GM18867 (cell line): ENCODE measurements around the gene IQGAP3.

Source experiments
- ATAC-seq: cut with Tn5 transposase; IDR thresholded peaks from one replicate; pipeline ENCODE4 v1.9.1; 2021; ENCODE audit warnings: mild to moderate bottlenecking, moderate library complexity; ENCODE audit not compliant: unreplicated experiment

IQGAP3 gene

GRCh38 chr1:156484480-156485058, 87.8 kb downstream of the IQGAP3 start:
- no peak for ATAC-seq

- ATAC-seq: no peak
Measured at GRCh38 chr1:156483397-156483796, 89.0 kb downstream of the IQGAP3 start.

- ATAC-seq: no peak
Measured at GRCh38 chr1:156482276-156482675, 90.1 kb downstream of the IQGAP3 start.

GRCh38 chr1:156481527-156481926, 90.8 kb downstream of the IQGAP3 start:
- no peak for ATAC-seq

DNA sequence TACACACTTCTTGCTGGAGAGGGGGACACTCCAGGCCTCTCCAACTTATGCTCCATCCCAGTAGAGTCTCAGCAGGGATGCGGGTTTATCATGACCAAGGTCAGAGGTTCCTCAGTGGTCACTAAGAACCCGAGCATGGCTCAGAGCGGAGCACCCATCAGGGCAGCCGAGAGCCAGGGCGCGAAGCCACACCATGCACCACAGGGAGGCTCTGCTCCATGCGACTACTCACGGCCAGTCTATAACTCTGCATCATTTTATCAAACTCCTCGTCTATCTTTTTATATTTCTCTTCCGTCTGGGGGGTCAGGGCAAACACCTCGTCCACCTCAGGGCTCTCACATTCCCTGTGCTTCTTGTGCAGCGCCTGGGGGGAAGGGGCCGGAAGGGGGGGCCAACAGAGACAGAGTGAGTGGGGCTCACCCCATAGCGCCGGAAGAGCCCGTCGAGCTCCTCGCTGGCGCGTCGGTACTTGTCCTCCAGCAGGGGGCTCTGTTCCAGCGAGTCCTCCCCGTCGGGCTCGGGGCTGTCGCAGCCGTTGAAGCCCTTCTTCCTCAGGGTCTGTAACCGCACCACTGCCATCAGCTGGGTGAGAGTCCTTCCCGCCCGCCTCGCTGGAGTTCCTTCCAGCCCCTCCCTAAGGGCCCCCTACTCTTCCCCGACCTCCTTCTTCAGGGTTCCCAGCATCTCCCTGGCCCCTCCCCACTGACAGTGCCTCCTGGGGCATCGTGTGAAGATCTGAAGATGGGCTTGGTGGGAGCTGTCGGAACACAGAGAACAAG, 91.8 kb downstream of the IQGAP3 start:
- no peak for ATAC-seq

- ATAC-seq: no peak
Measured at GRCh38 chr1:156480016-156480370, 92.4 kb downstream of the IQGAP3 start.

GRCh38 chr1:156479093-156480015, 93.0 kb downstream of the IQGAP3 start:
- ATAC-seq: no peak

DNA sequence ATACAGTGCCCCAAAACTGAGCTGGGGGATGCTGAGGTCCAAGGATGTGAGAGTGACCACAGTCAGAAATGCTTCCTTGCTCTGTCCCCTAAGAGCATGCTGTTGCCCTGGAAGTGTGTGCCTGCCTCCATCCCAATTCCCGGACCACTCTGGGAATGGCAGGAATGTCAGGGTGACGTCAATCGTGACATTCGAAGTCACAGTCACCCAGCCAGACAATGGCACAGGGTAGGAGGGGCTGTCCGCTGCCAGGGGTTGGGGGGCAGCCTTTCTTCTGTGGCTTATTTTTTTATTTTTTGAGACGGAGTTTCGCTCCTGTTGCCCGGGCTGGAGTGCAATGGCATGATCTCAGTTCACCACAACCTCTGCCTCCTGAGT, 94.1 kb downstream of the IQGAP3 start:
- ATAC-seq: no peak

DNA sequence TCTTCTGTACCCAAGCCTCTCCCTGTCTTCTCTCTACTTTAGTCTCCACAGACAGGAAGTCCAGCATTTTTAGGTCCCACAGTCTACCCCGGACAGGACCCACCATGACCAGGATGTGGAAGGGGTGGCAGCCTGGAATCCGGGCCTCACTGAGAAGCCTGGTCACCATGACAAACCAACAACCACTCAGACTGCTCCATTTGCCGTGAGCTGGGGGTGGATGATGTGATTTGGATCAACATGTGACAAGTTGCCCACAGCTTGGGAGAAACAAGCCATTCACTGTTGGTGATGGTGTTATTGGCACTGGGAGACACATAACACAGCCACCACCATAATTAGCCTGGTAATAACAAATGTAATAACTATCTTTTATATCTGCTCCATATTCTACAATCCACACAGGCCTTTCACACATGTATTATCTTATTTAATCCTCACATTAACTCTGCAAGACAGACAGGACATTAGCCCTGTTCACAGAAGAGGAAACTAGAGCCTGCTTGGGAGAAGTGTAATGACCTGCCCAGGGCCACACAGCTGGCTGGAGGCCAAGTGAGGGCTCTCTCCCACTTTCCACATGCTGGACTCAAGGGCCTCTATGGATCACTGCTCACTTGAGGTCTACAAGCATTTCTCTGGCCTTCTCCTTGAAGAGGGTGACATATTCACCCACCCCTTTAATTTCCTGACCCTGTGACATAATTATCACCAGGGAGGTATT, 94.7 kb downstream of the IQGAP3 start:
- no peak for ATAC-seq

DNA sequence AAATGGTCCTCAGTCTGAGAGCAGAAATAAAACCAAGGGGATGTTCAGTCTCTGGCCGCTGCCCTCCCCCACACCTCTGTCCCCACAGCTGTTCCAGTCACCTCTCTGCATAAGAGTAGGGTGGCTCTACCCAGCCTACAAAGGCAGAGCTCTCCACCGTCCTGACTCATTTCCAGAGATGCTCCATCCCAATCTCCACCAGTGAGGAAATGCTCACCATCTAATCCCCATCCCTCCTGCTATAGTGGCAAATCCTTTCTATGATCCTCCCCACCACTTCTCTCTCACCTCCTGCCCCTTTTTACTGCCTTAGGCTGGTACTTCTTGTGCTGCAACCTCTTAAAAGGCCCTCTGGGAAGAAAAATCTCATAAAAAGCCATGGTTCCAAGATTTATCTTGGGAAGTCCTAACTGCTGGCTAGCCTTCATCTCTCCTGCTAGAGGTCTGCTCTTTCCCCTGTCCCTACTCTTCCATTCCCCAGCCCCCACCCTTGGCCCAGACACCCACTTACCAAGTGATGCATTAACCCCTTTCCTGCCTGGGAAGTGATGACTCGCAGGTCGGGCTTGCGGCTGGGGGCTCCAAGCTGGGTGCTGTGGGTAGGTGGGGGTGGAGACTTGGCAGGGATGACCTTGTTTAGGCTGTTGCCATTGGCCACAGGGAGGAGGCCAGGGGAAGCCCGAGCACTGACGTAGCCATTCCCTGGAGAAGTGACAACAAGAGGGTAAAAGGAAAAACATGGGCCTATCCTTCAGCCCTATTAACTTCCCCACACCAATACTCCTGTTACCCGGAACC, 95.7 kb downstream of the IQGAP3 start:
- ATAC-seq: no peak

DNA sequence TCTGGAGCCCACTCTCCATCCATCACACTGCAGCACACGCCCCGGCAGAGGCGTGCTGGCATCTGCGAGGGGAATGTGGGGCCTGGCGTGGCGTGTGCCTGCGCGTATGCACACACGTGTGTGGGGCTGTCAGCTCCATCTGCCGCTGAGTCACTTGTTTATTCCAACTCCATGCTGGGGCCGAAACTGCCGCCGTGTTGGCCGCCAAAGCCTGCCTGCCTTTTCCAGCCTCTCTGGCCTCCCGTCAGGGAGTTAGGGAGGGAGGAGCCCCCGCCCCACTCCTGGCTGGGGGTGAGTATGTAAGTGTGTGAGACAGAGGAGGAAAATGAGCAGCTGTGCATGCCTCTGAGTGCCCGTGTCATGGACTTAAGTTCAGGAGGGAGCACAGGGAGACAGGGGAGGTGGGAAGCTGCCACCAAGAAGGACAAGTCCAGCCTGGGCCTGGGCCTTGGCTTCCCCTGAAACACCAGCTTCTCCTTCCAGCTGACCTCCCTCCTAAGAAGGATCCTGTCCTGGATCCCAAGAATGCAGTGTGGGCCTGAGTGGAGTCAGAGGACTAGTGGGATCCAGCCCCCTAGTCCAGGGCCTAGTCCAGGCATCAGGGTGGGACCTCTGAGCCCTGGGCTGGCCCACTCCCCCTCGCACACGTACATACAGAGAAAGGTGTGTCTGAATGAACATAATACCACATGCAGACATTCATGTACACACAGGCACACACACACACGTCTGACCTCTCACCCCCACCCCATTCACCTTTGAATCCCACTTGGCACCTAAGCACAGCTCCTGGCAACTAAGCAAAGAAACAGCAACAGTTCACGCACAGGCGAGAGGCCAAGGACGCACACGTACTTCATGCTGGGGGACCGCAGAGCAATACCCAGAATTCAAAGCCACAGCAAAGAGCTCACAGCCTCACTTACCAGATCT, 96.5 kb downstream of the IQGAP3 start:
- no peak for ATAC-seq
